HL-60 (cell line): ENCODE measurements around the gene CDH3.

Experiments used
- DNase-seq, 2 experiments: peaks; one replicate each; pipeline ENCODE4 v3.0.0-alpha.2; 2010 to 2020; ENCODE audit warnings: low read depth in 1 of 2, low spot score in 1 of 2
- H3K27ac ChIP-seq: fragments of 250-450 bp; sonication (Bioruptor Pico); replicated peaks from 2 replicates; pipeline ENCODE4 v1.5.1; 2020; ENCODE audit warnings: mild to moderate bottlenecking, moderate library complexity
- H3K27me3 ChIP-seq: fragments of 250-450 bp; sonication (Bioruptor Pico); 2 replicates; pipeline ENCODE4 v1.5.1; 2021; ENCODE audit warnings: mild to moderate bottlenecking, moderate library complexity; ENCODE audit not compliant: insufficient read depth, poor library complexity, severe bottlenecking
- H3K4me3 ChIP-seq: replicated peaks from 2 replicates; pipeline ENCODE4 v1.5.1; 2011; ENCODE audit warnings: mild to moderate bottlenecking, control low read depth, low read length; ENCODE audit not compliant: insufficient read depth
- GABPA ChIP-seq: IDR thresholded peaks from 2 replicates; pipeline ENCODE4 v1.6.1; 2012; ENCODE audit warnings: low read depth
- POLR2AphosphoS5 ChIP-seq: IDR thresholded peaks from 2 replicates; pipeline ENCODE4 v1.6.1; 2012; ENCODE audit warnings: low read depth
- SPI1 ChIP-seq: IDR thresholded peaks from 2 replicates; pipeline ENCODE4 v1.6.1; 2012; ENCODE audit warnings: low read depth, mild to moderate bottlenecking, borderline replicate concordance
- TF ChIP-seq, protein P1 (sequence below): IDR thresholded peaks from one replicate; pipeline ENCODE4 v1.5.1; 2011; ENCODE audit warnings: low read length, control low read depth, inconsistent platforms; ENCODE audit not compliant: insufficient read depth
- TF ChIP-seq, protein P2 (sequence below): IDR thresholded peaks from 2 replicates; pipeline ENCODE4 v1.6.1; 2012; ENCODE audit warnings: low read depth; ENCODE audit not compliant: insufficient replicate concordance

The CDH3 gene

DNA sequence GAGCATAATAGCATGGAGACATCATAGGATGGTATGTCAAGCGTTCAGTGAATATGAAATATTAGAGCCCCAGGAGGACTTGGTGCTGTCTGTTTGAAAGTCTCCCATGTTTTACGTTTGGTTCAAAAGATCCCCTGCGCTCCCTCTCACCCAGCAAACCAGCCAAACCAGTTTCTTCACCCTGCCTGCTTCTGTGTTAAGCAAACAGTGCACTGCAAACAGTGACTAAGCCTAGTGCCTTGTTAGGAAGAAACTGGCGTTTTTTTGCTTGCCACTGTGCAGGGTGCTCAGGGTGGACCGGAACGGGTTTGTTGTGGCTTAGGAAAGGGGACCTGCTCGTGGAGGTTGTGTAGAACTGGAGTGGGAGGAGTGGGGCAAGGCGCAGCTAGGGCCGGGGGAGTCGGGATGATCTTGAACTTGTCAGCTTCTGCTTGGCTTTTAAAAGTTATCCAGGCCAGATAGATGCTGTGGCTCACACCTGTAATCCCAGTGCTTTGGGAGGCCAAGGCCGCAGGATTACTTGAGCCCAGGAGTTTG, 99.7 kb downstream of the CDH3 start:
- no peaks in the 10 kb centered on the region for H3K27me3 ChIP-seq
- H3K27ac ChIP-seq = no peak overlapping the region
- TF ChIP-seq POLR2AphosphoS5 (no peak), GABPA (no peak), SPI1 (no peak)
- TF ChIP-seq, protein P1, sequence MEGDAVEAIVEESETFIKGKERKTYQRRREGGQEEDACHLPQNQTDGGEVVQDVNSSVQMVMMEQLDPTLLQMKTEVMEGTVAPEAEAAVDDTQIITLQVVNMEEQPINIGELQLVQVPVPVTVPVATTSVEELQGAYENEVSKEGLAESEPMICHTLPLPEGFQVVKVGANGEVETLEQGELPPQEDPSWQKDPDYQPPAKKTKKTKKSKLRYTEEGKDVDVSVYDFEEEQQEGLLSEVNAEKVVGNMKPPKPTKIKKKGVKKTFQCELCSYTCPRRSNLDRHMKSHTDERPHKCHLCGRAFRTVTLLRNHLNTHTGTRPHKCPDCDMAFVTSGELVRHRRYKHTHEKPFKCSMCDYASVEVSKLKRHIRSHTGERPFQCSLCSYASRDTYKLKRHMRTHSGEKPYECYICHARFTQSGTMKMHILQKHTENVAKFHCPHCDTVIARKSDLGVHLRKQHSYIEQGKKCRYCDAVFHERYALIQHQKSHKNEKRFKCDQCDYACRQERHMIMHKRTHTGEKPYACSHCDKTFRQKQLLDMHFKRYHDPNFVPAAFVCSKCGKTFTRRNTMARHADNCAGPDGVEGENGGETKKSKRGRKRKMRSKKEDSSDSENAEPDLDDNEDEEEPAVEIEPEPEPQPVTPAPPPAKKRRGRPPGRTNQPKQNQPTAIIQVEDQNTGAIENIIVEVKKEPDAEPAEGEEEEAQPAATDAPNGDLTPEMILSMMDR = no peak
- TF ChIP-seq, protein P2, sequence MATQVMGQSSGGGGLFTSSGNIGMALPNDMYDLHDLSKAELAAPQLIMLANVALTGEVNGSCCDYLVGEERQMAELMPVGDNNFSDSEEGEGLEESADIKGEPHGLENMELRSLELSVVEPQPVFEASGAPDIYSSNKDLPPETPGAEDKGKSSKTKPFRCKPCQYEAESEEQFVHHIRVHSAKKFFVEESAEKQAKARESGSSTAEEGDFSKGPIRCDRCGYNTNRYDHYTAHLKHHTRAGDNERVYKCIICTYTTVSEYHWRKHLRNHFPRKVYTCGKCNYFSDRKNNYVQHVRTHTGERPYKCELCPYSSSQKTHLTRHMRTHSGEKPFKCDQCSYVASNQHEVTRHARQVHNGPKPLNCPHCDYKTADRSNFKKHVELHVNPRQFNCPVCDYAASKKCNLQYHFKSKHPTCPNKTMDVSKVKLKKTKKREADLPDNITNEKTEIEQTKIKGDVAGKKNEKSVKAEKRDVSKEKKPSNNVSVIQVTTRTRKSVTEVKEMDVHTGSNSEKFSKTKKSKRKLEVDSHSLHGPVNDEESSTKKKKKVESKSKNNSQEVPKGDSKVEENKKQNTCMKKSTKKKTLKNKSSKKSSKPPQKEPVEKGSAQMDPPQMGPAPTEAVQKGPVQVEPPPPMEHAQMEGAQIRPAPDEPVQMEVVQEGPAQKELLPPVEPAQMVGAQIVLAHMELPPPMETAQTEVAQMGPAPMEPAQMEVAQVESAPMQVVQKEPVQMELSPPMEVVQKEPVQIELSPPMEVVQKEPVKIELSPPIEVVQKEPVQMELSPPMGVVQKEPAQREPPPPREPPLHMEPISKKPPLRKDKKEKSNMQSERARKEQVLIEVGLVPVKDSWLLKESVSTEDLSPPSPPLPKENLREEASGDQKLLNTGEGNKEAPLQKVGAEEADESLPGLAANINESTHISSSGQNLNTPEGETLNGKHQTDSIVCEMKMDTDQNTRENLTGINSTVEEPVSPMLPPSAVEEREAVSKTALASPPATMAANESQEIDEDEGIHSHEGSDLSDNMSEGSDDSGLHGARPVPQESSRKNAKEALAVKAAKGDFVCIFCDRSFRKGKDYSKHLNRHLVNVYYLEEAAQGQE = no peak
- peak in 1 of 2 experiments; percentile 22 for DNase-seq
- H3K4me3 ChIP-seq = no peak overlapping the region

DNA sequence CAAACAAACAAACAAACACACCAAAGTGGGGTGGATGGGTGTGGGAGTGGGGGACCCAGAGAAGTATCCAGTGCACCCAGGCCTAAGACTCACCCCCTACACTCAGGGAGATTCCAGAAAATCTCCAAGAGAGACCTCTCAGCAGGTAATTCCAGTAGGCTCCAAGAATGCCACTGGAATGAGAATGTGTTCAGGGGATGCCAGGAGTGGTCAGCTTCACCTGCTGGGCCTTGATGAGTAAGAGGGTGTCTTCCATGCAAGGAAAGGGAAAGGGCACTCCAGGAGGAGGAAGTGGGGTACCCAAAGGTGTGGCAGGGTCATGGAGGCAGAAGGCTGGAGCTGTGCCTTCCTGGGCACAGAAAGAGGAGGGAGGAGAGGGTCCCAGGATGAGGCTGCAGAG, 101.8 kb downstream of the CDH3 start:
- no peak for TF ChIP-seq GABPA
- no peak for TF ChIP-seq SPI1
- TF ChIP-seq, protein P2 = no peak
- no peak for TF ChIP-seq POLR2AphosphoS5
- TF ChIP-seq, protein P1 = no peak
- Histone ChIP-seq H3K27me3 (no peaks in the 10 kb centered on the region), H3K27ac (no peak overlapping the region), H3K4me3 (no peak overlapping the region)
- no peak for DNase-seq

DNA sequence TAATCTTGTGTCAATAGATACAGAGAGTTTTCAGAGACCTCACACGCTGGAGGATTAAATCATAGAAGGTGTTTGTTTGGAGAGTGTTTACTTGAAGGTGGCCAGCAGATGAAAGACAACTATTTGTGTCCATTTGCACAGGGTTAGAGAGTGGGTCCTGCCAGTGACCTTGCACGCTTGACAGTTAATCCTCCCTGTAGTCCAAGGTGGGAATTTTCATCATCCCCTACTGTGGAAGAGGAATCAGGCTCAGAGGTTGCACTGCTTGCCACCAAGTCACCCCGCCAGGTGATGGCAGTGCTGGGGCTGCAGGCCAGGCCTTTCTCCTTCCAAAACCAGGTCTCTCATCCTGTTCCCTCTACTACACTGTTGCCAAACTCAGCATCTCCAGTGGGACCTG, 104.3 kb downstream of the CDH3 start:
- Histone ChIP-seq H3K4me3 (no peak overlapping the region), H3K27me3 (no peaks in the 10 kb centered on the region), H3K27ac (no peak overlapping the region)
- DNase-seq = no peak
- TF ChIP-seq, protein P2 = no peak
- TF ChIP-seq, protein P1 = no peak
- no peak for TF ChIP-seq GABPA
- TF ChIP-seq SPI1 = no peak
- no peak for TF ChIP-seq POLR2AphosphoS5
